Measurements from ENCODE around the gene OR2A42.
"Not testable (repeated sequence)": the region's sequence is repeated elsewhere in the genome, so short reads cannot be mapped to it uniquely, and the experiment has no call there.

OR2A42 gene

GRCh38 chr7:144231027-144231426 is 8.4 kb downstream of the OR2A42 start:
- H3K27ac ChIP-seq; H4K20me1 ChIP-seq (ENCODE audit: insufficient read depth); H3K27me3 ChIP-seq (ENCODE audit: insufficient read depth, low read depth); H3K4me3 ChIP-seq (IDR thresholded peaks at IDR 0.05; ENCODE audit: insufficient read depth, low read depth, low read length); H3K4me2 ChIP-seq; H3K79me2 ChIP-seq (ENCODE audit: insufficient read depth, low read depth); H3K36me3 ChIP-seq (ENCODE audit: insufficient read depth); H3K9ac ChIP-seq; H2AFZ ChIP-seq (ENCODE audit: low read depth); H3K4me1 ChIP-seq (ENCODE audit: low read depth, poor library complexity, severe bottlenecking): not testable (repeated sequence)

GRCh38 chr7:144228810-144229209 is 10.6 kb downstream of the OR2A42 start:
- not testable (repeated sequence) for H3K4me3 ChIP-seq (IDR thresholded peaks at IDR 0.05; ENCODE audit: insufficient read depth, low read depth, low read length); H3K36me3 ChIP-seq (ENCODE audit: insufficient read depth); H3K27me3 ChIP-seq (ENCODE audit: insufficient read depth, low read depth); H3K9ac ChIP-seq; H4K20me1 ChIP-seq (ENCODE audit: insufficient read depth); H3K4me2 ChIP-seq; H3K79me2 ChIP-seq (ENCODE audit: insufficient read depth, low read depth); H3K4me1 ChIP-seq (ENCODE audit: low read depth, poor library complexity, severe bottlenecking); H3K27ac ChIP-seq; H2AFZ ChIP-seq (ENCODE audit: low read depth)

DNA sequence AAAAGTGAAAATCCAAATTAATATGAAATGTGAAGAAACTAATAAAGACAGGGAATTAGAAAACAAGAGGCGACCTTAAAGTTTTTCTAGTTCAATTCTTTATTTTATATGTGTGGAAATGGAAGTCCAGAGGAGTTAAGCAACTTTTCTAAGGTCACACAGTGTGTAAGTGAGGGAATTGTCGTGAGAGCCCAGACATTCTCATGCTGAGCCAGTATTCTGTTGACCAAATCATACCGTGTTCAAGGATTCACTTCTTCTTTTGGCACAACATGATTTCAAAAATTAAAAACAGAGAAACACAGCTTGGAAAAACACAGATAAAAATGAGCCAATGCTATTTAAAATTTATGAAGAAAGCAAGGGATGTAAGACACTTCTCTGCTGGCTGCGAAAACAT is 12.5 kb downstream of the OR2A42 start:
- not testable (repeated sequence) for H3K4me1 ChIP-seq (ENCODE audit: low read depth, poor library complexity, severe bottlenecking); H3K9ac ChIP-seq; H3K4me2 ChIP-seq; H3K4me3 ChIP-seq (IDR thresholded peaks at IDR 0.05; ENCODE audit: insufficient read depth, low read depth, low read length); H3K27ac ChIP-seq; H3K27me3 ChIP-seq (ENCODE audit: insufficient read depth, low read depth); H4K20me1 ChIP-seq (ENCODE audit: insufficient read depth); H3K36me3 ChIP-seq (ENCODE audit: insufficient read depth); H2AFZ ChIP-seq (ENCODE audit: low read depth); H3K79me2 ChIP-seq (ENCODE audit: insufficient read depth, low read depth)

GRCh38 chr7:144223675-144224074 is 15.7 kb downstream of the OR2A42 start:
- not testable (repeated sequence) for H3K79me2 ChIP-seq (ENCODE audit: insufficient read depth, low read depth); H3K9ac ChIP-seq; H2AFZ ChIP-seq (ENCODE audit: low read depth); H3K27ac ChIP-seq; H3K4me1 ChIP-seq (ENCODE audit: low read depth, poor library complexity, severe bottlenecking); H3K4me2 ChIP-seq; H3K27me3 ChIP-seq (ENCODE audit: insufficient read depth, low read depth); H4K20me1 ChIP-seq (ENCODE audit: insufficient read depth); H3K36me3 ChIP-seq (ENCODE audit: insufficient read depth); H3K4me3 ChIP-seq (IDR thresholded peaks at IDR 0.05; ENCODE audit: insufficient read depth, low read depth, low read length)

GRCh38 chr7:144220531-144220930 is 18.9 kb downstream of the OR2A42 start:
- H3K4me2 ChIP-seq; H3K27ac ChIP-seq; H3K27me3 ChIP-seq (ENCODE audit: insufficient read depth, low read depth); H4K20me1 ChIP-seq (ENCODE audit: insufficient read depth); H3K36me3 ChIP-seq (ENCODE audit: insufficient read depth); H3K4me3 ChIP-seq (IDR thresholded peaks at IDR 0.05; ENCODE audit: insufficient read depth, low read depth, low read length); H2AFZ ChIP-seq (ENCODE audit: low read depth); H3K79me2 ChIP-seq (ENCODE audit: insufficient read depth, low read depth); H3K9ac ChIP-seq; H3K4me1 ChIP-seq (ENCODE audit: low read depth, poor library complexity, severe bottlenecking): not testable (repeated sequence)

- H3K79me2 ChIP-seq (ENCODE audit: insufficient read depth, low read depth); H3K27me3 ChIP-seq (ENCODE audit: insufficient read depth, low read depth); H3K36me3 ChIP-seq (ENCODE audit: insufficient read depth); H4K20me1 ChIP-seq (ENCODE audit: insufficient read depth); H2AFZ ChIP-seq (ENCODE audit: low read depth); H3K4me2 ChIP-seq; H3K27ac ChIP-seq; H3K9ac ChIP-seq; H3K4me1 ChIP-seq (ENCODE audit: low read depth, poor library complexity, severe bottlenecking); H3K4me3 ChIP-seq (IDR thresholded peaks at IDR 0.05; ENCODE audit: insufficient read depth, low read depth, low read length): not testable (repeated sequence)
These were observed 20.3 kb downstream of the OR2A42 start for GRCh38 chr7:144219149-144219548.

DNA sequence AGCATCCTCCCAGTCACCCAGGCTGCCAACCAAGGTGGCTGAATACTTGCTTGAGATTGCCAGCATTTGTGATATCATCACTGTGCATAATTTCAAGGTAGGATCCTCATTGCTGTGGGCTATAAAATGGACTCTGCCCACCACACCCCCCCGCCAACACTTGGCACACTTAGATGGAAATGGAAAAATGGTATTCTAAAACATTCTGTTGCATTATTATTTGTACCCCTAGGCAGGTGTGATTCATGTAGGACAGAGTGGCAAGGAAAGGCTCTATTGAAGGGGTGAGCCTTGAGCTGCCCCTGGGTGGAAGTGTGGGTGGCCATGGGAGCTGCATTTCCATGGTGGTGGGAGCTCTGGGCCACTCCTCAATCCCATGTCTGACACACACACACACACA is 20.8 kb downstream of the OR2A42 start:
- not testable (repeated sequence) for H3K4me2 ChIP-seq; H3K79me2 ChIP-seq (ENCODE audit: insufficient read depth, low read depth); H3K4me1 ChIP-seq (ENCODE audit: low read depth, poor library complexity, severe bottlenecking); H3K27ac ChIP-seq; H2AFZ ChIP-seq (ENCODE audit: low read depth); H4K20me1 ChIP-seq (ENCODE audit: insufficient read depth); H3K4me3 ChIP-seq (IDR thresholded peaks at IDR 0.05; ENCODE audit: insufficient read depth, low read depth, low read length); H3K36me3 ChIP-seq (ENCODE audit: insufficient read depth); H3K9ac ChIP-seq; H3K27me3 ChIP-seq (ENCODE audit: insufficient read depth, low read depth)

- H3K36me3 ChIP-seq (ENCODE audit: insufficient read depth); H4K20me1 ChIP-seq (ENCODE audit: insufficient read depth); H3K79me2 ChIP-seq (ENCODE audit: insufficient read depth, low read depth); H3K27ac ChIP-seq; H3K4me2 ChIP-seq; H3K9ac ChIP-seq; H3K4me3 ChIP-seq (IDR thresholded peaks at IDR 0.05; ENCODE audit: insufficient read depth, low read depth, low read length); H3K27me3 ChIP-seq (ENCODE audit: insufficient read depth, low read depth); H2AFZ ChIP-seq (ENCODE audit: low read depth); H3K4me1 ChIP-seq (ENCODE audit: low read depth, poor library complexity, severe bottlenecking): not testable (repeated sequence)
These were observed 22.2 kb downstream of the OR2A42 start for GRCh38 chr7:144217200-144217599.

- not testable (repeated sequence) for H3K4me1 ChIP-seq (ENCODE audit: low read depth, poor library complexity, severe bottlenecking); H3K36me3 ChIP-seq (ENCODE audit: insufficient read depth); H3K27me3 ChIP-seq (ENCODE audit: insufficient read depth, low read depth); H3K9ac ChIP-seq; H3K4me2 ChIP-seq; H3K79me2 ChIP-seq (ENCODE audit: insufficient read depth, low read depth); H3K4me3 ChIP-seq (IDR thresholded peaks at IDR 0.05; ENCODE audit: insufficient read depth, low read depth, low read length); H4K20me1 ChIP-seq (ENCODE audit: insufficient read depth); H2AFZ ChIP-seq (ENCODE audit: low read depth); H3K27ac ChIP-seq
These were observed 34.1 kb downstream of the OR2A42 start for GRCh38 chr7:144205306-144205705.

GRCh38 chr7:144203086-144203485 is 36.3 kb downstream of the OR2A42 start:
- H3K27ac ChIP-seq; H3K4me3 ChIP-seq (IDR thresholded peaks at IDR 0.05; ENCODE audit: insufficient read depth, low read depth, low read length); H3K4me1 ChIP-seq (ENCODE audit: low read depth, poor library complexity, severe bottlenecking); H3K9ac ChIP-seq; H3K36me3 ChIP-seq (ENCODE audit: insufficient read depth); H3K79me2 ChIP-seq (ENCODE audit: insufficient read depth, low read depth); H4K20me1 ChIP-seq (ENCODE audit: insufficient read depth); H3K4me2 ChIP-seq; H2AFZ ChIP-seq (ENCODE audit: low read depth); H3K27me3 ChIP-seq (ENCODE audit: insufficient read depth, low read depth): not testable (repeated sequence)

DNA sequence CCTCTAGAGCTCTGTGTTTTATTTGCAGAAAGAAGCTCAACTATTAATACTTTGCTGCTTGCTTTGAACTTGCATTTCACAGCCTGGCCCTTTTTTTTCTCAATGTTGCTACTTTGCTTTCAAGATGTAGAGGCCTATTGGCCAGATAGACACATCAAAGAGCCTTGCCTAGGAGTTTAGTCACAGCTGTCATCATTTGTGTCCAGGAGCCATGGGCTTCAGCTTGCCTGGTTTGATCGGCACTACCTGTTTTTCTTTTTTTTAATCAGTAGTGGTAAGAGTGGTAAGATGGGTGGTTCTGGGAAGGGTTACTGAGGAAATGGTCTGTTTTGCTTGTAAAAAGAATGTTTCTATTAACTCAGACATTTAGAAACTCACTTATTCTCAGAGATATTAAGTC is 37.4 kb downstream of the OR2A42 start:
- not testable (repeated sequence) for H3K4me1 ChIP-seq (ENCODE audit: low read depth, poor library complexity, severe bottlenecking); H3K4me3 ChIP-seq (IDR thresholded peaks at IDR 0.05; ENCODE audit: insufficient read depth, low read depth, low read length); H3K27me3 ChIP-seq (ENCODE audit: insufficient read depth, low read depth); H3K79me2 ChIP-seq (ENCODE audit: insufficient read depth, low read depth); H3K27ac ChIP-seq; H2AFZ ChIP-seq (ENCODE audit: low read depth); H3K4me2 ChIP-seq; H3K9ac ChIP-seq; H4K20me1 ChIP-seq (ENCODE audit: insufficient read depth); H3K36me3 ChIP-seq (ENCODE audit: insufficient read depth)

Measured in KMS-11 (cell line).